NCI-H1694 treated with DMSO at 0.1 percent for 48 hours (cell line): ENCODE results near the gene CHSY3.

Source experiments
- DNase-seq: peaks from one replicate; lab custom pipeline; 2025; lab: John Stamatoyannopoulos, UW

CHSY3 gene

GRCh38 chr5:130024006-130024405 lies 119.7 kb downstream of the CHSY3 start:
- DNase-seq, result no peak

GRCh38 chr5:130025511-130025910 lies 121.2 kb downstream of the CHSY3 start:
- no peak for DNase-seq

DNA sequence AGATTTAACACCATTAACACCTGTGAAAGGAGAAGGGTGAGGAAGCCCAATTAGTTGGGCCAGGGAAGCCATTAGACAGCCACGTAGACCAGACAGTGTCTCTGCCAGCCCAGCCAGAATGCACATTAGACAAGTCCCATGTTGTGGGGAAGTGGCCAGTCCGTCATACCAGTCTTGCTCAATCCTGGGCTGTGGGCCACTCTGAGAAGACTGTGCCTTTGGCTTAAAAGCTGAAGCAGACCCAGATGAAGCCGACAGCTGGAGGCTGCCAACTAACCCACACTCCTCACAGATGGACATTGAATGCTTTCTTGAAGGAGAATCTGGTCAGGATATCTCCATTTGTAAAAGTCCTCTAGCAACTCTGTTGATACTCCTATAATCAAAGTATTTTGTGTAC lies 128.5 kb downstream of the CHSY3 start:
- no peak for DNase-seq

DNA sequence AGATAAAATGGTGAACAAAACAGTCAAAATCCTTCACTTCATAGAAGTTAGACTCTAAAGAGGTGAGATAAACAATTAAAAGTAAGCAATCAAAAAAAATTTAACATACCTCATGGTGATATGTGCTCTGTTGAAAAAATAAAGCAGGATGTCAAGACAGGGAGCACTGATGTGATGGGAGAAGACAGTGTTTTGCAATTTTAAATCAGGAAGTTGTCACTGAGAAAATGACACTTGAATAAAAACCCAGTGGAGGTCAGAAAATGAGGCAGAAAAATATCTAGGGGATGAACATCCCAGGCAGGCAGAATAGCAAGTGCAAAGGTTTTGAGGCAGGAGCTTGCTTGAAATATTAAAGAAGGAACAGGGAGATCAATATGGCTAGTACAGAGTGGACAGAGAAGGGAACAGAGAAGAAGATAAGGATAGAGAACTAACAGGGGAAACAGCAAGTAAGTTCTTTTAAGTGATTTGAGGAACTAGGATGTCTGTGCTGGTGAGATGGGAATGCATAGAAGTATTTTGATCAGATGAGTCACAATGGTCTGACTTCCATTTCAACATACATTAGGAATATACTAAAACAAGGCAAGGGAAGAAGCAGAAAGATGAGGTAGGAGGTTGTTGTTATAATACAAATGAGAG lies 130.4 kb downstream of the CHSY3 start:
- DNase-seq, result no peak

DNA sequence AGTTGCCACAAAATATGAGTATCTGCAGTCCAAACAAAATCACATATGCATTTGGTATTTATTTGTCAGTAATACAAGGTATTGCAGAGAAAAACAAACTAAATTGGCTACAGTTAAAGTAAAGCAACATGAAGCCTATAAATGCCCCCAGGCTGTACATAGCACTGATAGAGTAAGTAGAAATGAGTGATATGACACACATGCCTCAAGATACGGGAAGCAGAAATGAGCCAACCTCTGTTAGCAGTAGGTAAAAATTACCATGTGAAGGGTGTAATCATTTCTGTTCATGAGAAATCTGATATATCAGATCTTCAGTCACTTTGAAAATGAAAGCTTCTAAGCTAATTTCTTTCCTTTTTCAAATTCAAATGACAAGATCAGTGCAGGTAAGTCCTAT lies 131.1 kb downstream of the CHSY3 start:
- DNase-seq, result no peak

DNA sequence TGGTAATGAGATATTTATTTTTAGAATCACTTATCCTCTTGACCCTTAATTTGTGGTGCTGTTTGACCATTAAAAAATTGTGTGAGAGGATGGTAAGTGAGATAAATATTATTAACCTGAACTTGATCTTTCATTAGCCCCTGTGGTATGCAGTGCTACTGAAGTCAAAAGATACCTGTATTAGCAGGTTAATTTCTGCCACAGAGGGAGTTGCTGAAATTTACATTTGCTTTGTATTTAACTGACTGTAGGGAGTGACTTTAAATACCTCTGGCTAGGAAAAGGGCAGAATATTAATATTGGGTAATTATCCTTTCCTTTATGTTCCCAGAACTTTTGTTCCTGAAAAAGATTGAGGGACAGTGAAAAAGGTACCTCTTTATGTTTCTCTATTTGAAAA lies 133.6 kb downstream of the CHSY3 start:
- no peak for DNase-seq

GRCh38 chr5:130043834-130044233 lies 139.6 kb downstream of the CHSY3 start:
- DNase-seq, result no peak

DNA sequence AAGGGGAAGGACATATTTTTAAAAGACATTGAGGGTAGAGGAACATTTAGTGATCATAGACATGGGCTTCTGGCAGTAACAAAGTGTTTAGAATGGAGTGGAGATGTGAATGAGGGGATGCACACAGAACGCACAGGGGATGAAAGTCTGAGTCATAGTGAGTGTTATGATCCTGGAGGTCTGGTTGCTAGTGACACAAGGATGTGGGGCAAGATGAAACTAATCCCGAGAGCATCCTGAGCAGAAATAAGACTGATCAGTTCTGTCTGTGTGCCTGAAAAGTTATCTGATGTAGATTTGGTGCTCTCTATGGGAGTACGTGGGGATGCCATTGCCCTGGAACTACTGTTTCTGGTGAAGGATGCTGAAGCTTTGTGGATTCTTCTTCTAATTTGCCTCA lies 141.1 kb downstream of the CHSY3 start:
- DNase-seq, result no peak

GRCh38 chr5:130050585-130050984 lies 146.3 kb downstream of the CHSY3 start:
- no peak for DNase-seq

DNA sequence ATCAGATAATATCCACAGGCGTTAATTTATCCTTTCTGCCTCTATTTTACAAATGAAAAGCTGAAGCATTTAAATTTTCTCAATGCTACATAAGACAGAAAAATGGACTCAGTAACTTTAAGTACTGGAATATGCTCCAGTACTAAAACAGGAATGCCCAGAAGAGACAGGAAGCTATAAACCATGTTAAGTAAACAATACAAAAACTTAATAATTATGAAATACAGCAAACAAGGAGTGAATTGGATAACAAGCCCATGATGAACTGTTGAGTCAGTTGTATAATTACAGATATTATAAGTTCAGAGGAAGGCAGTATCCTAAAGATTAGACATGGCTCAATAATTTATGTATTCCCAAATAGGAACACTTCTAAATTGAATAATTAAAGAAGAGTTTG lies 148.5 kb downstream of the CHSY3 start:
- DNase-seq, result no peak

- no peak for DNase-seq
These were observed 151.3 kb downstream of the CHSY3 start for GRCh38 chr5:130055572-130055971.

DNA sequence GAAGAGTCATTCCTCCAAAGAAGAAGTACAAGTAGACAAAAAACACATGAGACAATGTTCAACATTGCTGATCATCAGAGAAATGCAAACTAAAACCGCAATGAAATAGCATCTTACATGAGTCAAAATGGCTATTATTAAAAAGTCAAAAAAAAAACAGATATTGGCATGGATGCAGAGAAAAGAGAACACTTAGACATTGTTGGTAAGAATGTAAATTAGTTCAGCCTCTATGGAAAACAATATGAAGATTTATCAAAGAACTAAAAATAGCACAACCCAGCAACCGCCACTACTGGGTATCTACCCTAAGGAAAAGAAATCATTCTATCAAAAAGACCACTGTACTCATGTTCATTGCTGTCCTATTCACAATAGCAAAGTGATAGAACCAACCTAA lies 157.5 kb downstream of the CHSY3 start:
- no peak for DNase-seq

- DNase-seq, result no peak
These were observed 159.3 kb downstream of the CHSY3 start for GRCh38 chr5:130063603-130064002.

DNA sequence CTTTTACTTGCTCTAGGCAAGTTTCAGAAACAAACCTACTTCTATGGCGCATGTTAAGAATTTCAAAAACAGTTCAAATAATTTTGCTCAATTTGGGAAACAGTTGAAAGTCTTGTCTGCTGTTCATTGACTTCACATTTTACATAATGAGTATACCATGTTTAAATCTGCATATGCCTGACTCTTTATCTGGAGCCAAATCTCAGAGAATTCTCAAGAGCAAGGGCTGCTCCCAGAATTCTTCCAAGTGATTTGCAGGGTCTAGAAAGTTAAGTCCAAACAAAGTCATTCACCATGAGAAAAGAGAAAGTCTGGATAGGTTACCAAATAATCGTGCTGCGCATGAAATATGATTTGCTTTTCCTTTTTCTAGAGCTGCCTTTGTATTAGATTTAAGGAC lies 160.2 kb downstream of the CHSY3 start:
- DNase-seq, result no peak

DNA sequence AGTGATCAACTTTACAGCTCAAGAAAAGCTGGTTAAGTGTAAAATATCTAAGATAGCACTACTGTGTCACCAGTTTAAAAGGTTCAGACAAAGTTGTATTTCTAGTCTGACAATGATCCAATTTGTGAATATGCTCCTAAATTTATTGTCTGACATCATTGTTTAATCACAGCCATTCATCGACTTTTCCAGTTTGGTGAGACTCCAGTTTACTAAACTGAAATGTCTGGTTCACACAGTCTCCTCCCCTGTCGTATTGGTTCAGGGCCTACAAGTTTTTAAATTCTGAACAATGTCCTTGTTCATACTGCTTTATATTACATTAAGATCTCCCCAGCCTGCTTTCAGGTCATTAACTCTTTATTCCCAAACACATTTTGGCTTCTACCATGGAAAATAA lies 161.4 kb downstream of the CHSY3 start:
- no peak for DNase-seq

GRCh38 chr5:130066644-130067043 lies 162.4 kb downstream of the CHSY3 start:
- DNase-seq, result no peak

GRCh38 chr5:130067364-130067763 lies 163.1 kb downstream of the CHSY3 start:
- no peak for DNase-seq

DNA sequence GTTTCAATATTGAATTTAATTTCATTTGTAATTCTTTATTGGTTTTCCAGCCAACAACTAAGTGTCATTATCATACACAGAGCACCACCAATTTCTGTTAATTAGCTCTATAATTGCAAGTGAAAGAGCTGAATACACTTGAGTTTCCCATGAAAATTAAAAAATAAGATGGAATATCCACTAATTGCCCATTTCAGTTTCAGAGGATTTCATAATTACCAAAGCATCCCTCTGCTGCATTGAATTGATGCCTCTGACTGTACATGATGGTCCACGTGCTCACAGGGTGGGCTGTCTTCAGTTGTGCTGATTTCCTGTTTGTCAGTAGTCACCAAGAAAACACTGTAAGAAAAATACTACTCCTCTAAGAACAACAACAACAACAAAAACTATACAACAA lies 163.8 kb downstream of the CHSY3 start:
- DNase-seq, result no peak

GRCh38 chr5:130068988-130069387 lies 164.7 kb downstream of the CHSY3 start:
- DNase-seq, result no peak

- no peak for DNase-seq
These were observed 170.6 kb downstream of the CHSY3 start for GRCh38 chr5:130074820-130075219.

DNA sequence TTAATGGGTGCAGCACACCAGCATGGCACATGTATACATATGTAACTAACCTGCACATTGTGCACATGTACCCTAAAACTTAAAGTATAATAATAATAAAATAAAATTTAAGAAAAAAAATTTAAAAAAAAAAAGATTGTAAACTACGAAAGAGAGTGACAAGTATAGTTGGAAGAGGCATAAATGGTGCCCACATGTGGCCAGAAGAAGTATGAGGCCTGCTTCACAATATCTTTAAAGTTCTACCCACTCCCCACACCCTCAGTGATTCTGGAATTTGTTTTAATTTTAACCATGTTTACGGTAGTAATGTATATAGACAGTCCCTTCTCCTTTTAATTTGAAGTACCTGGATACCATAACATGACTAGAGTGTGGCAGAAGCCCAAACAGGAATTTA lies 172.7 kb downstream of the CHSY3 start:
- DNase-seq, result no peak

- no peak for DNase-seq
These were observed 174.4 kb downstream of the CHSY3 start for GRCh38 chr5:130078661-130079060.

DNA sequence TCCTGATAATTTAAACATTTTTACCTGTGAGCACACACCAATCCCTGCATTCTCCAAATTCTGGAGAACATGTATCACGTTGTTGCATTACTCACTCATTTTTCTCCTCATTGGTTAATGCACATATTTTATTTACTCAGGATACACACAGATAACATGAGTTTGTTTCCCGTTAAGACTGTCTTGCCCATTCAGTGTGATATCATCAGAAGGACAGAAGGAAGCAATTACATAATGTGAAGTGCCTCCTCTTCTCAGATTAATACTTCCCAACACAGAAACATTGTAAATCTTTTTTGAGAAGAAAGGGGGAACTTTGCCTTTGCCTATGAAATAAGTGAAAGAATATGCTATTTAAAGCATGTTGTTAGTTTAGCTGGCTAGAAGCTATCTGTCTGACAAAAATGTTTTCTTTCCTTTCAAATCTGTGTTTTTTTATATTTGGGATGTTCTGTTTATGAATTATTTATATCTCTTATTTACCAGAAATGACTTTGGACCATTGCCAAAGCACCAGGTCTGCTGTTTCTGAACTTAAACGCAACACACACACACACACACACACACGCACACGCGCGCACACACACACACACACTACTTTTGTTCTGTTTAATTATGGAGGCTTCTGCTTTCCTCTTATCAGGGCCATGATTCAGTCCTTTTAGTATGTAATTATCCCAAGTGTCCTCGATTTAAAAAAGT lies 186.5 kb downstream of the CHSY3 start:
- DNase-seq, result no peak

GRCh38 chr5:130092991-130093390 lies 188.7 kb downstream of the CHSY3 start:
- DNase-seq, result no peak
